Measurements from ENCODE around the gene UBXN1.

Gene UBXN1

DNA sequence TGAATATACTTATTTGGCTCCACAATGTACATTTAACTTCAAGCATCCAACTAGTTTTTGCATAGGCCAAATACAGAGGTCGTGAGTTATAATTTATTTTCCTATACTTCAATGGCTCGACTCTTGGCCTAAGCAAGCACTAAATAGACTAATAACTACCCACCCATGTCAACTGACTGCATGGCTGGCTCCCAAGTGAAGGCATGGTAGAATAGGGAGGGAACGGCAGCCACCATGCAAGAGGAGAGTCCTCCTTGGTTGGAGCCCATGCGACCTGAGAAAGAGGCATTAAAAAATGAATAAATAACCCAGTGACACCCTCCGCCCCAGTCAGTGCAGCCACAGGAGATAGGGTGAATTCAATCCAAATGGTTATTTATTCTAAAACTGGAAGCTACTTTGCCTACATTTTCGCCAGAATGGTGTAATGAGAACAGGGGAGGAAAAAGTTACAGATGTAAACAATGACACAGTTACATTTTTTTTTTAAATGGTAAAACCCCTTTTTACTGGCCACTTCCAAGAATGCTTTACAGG lies 33.5 kb upstream of the UBXN1 start:
- Histone ChIP-seq H3K9ac (ENCODE audit: low read length) (no peak overlapping the region), H4K5ac (ENCODE audit: low read length) (no peak overlapping the region), H3K79me1 (ENCODE audit: low read length) (peaks cover 1% of the 10 kb centered on the region), H2AK5ac (ENCODE audit: low read length) (no peak overlapping the region), H2BK5ac (ENCODE audit: low read length) (no peak overlapping the region), H3K23ac (ENCODE audit: low read length) (no peak overlapping the region), H3K36me3 (ENCODE audit: control insufficient read depth, insufficient read depth, low read length) (peaks cover 13% of the 10 kb centered on the region), H2BK15ac (replicated peaks; ENCODE audit: low read depth) (no peak overlapping the region), H3K27ac (ENCODE audit: low read depth, low read length) (no peak overlapping the region), H3K4ac (ENCODE audit: low read depth, low read length) (no peak overlapping the region), H3K4me3 (ENCODE audit: low read length) (no peak overlapping the region), H3K4me2 (ENCODE audit: low read length) (no peak overlapping the region), H3K27me3 (ENCODE audit: insufficient read depth, low read length, poor library complexity) (no peaks in the 10 kb centered on the region), H3K4me1 (ENCODE audit: control insufficient read depth, low read depth, low read length) (peaks cover 13% of the 10 kb centered on the region), H3K79me2 (ENCODE audit: control insufficient read depth, insufficient read depth, low read length) (no peaks in the 10 kb centered on the region), H4K8ac (ENCODE audit: low read depth, low read length) (no peak overlapping the region), H3K18ac (ENCODE audit: low read length) (no peak overlapping the region), H2BK120ac (ENCODE audit: low read depth, low read length) (no peak overlapping the region), H3K56ac (ENCODE audit: low read length) (no peak overlapping the region)
- DNase-seq = no peak
- no CpG with 5 or more reads among the region's 6 CpGs for WGBS (ENCODE audit: extremely low coverage, insufficient coverage, low lambda C conversion rate)

DNA sequence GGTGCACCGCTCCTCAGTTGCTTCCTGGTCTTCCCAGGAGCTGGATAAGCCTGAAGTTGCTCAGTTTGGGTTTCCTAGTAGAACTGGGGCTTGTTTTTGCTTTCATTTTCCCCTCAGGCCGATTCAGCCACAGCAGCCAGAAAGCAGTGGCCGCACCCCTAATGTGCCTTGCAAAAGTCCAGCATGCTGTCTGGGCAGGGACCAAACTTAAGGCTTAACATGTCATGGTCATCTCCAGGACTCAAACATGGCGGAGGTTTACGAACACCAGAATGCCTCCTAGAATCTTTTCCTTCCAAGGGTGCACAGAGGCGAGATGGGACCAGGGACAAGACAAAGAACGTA lies 31.1 kb upstream of the UBXN1 start:
- Histone ChIP-seq H4K5ac (ENCODE audit: low read length) (peak overlapping the region; percentile 96), H3K18ac (ENCODE audit: low read length) (peak overlapping the region; percentile 65), H3K79me2 (ENCODE audit: control insufficient read depth, insufficient read depth, low read length) (peaks cover 8% of the 10 kb centered on the region), H4K8ac (ENCODE audit: low read depth, low read length) (no peak overlapping the region), H2BK120ac (ENCODE audit: low read depth, low read length) (no peak overlapping the region), H3K9ac (ENCODE audit: low read length) (peak overlapping the region; percentile 89), H3K27me3 (ENCODE audit: insufficient read depth, low read length, poor library complexity) (no peaks in the 10 kb centered on the region), H3K4me3 (ENCODE audit: low read length) (no peak overlapping the region), H3K79me1 (ENCODE audit: low read length) (peaks cover 5% of the 10 kb centered on the region), H3K56ac (ENCODE audit: low read length) (peak overlapping the region; percentile 96), H2AK5ac (ENCODE audit: low read length) (peak overlapping the region; percentile 20), H3K36me3 (ENCODE audit: control insufficient read depth, insufficient read depth, low read length) (peaks cover 5% of the 10 kb centered on the region), H2BK15ac (replicated peaks; ENCODE audit: low read depth) (no peak overlapping the region), H3K4me1 (ENCODE audit: control insufficient read depth, low read depth, low read length) (peaks cover 13% of the 10 kb centered on the region), H3K4me2 (ENCODE audit: low read length) (peak overlapping the region; percentile 64), H3K27ac (ENCODE audit: low read depth, low read length) (peak overlapping the region; percentile 87), H3K23ac (ENCODE audit: low read length) (no peak overlapping the region), H2BK5ac (ENCODE audit: low read length) (peak overlapping the region; percentile 71), H3K4ac (ENCODE audit: low read depth, low read length) (peak overlapping the region; percentile 89)
- no peak for DNase-seq
- no CpG with 5 or more reads among the region's 7 CpGs for WGBS (ENCODE audit: extremely low coverage, insufficient coverage, low lambda C conversion rate)

DNA sequence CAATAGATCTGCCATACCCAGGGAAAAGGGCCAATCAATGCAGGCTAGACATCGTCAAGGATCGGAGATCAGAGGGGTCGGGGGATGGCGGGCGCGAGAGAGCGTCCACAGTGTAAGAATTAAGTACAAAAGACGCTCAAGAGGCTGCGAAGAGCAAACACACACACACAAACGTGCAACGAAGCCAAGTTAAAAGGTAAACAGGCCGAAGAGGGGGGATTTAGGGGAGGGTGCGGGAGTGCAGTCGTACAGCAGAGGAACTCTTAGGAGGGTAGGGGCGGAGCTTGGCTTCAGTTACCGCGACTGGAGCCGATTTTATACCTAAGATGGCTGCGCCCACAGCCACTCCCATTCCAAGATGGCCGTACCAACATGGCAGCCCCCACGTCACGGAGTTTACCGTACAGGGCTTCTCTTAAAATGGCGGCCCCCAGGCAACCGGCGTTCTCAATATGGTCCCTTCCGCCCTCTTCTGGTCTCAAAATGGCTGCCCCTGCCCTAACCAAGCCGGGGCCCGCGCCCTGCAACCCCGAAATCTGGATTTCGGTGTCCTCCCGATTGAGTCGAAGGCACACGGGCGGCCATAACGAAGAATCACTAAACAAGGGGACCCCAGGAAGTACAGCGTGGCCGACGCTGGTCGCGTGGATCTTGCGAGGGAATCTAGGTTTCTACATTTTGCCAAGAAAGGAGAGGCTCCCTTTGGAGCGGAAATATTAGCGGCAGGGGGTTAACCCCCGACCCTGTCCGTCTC lies 30.6 kb upstream of the UBXN1 start:
- Histone ChIP-seq H3K56ac (ENCODE audit: low read length) (peak overlapping the region; percentile 97), H3K23ac (ENCODE audit: low read length) (peak overlapping the region; percentile 72), H3K18ac (ENCODE audit: low read length) (peak overlapping the region; percentile 65), H3K27me3 (ENCODE audit: insufficient read depth, low read length, poor library complexity) (no peaks in the 10 kb centered on the region), H3K4me2 (ENCODE audit: low read length) (peak overlapping the region; percentile 99), H3K4ac (ENCODE audit: low read depth, low read length) (peak overlapping the region; percentile 93), H3K9ac (ENCODE audit: low read length) (peak overlapping the region; percentile 94), H3K4me1 (ENCODE audit: control insufficient read depth, low read depth, low read length) (peaks cover 13% of the 10 kb centered on the region), H2AK5ac (ENCODE audit: low read length) (peak overlapping the region; percentile 92), H3K36me3 (ENCODE audit: control insufficient read depth, insufficient read depth, low read length) (peaks cover 5% of the 10 kb centered on the region), H3K4me3 (ENCODE audit: low read length) (peak overlapping the region; percentile 72), H4K8ac (ENCODE audit: low read depth, low read length) (no peak overlapping the region), H3K79me2 (ENCODE audit: control insufficient read depth, insufficient read depth, low read length) (peaks cover 9% of the 10 kb centered on the region), H2BK5ac (ENCODE audit: low read length) (peak overlapping the region; percentile 86), H3K27ac (ENCODE audit: low read depth, low read length) (peak overlapping the region; percentile 87), H2BK15ac (replicated peaks; ENCODE audit: low read depth) (no peak overlapping the region), H3K79me1 (ENCODE audit: low read length) (peaks cover 7% of the 10 kb centered on the region), H4K5ac (ENCODE audit: low read length) (peak overlapping the region; percentile 96), H2BK120ac (ENCODE audit: low read depth, low read length) (no peak overlapping the region)
- no CpG with 5 or more reads among the region's 47 CpGs for WGBS (ENCODE audit: extremely low coverage, insufficient coverage, low lambda C conversion rate)
- peak; percentile 99 for DNase-seq

GRCh38 chr11:62708793-62709192 lies 29.9 kb upstream of the UBXN1 start:
- Histone ChIP-seq H3K36me3 (ENCODE audit: control insufficient read depth, insufficient read depth, low read length) (peaks cover 5% of the 10 kb centered on the region), H3K9ac (ENCODE audit: low read length) (peak overlapping the region; percentile 94), H3K56ac (ENCODE audit: low read length) (peak overlapping the region; percentile 97), H2AK5ac (ENCODE audit: low read length) (peak overlapping the region; percentile 92), H3K79me1 (ENCODE audit: low read length) (peaks cover 7% of the 10 kb centered on the region), H3K18ac (ENCODE audit: low read length) (peak overlapping the region; percentile 21), H2BK5ac (ENCODE audit: low read length) (peak overlapping the region; percentile 86), H4K8ac (ENCODE audit: low read depth, low read length) (no peak overlapping the region), H3K4me1 (ENCODE audit: control insufficient read depth, low read depth, low read length) (peaks cover 13% of the 10 kb centered on the region), H3K4ac (ENCODE audit: low read depth, low read length) (peak overlapping the region; percentile 93), H3K4me3 (ENCODE audit: low read length) (peak overlapping the region; percentile 72), H3K4me2 (ENCODE audit: low read length) (peak overlapping the region; percentile 99), H3K23ac (ENCODE audit: low read length) (peak overlapping the region; percentile 72), H3K79me2 (ENCODE audit: control insufficient read depth, insufficient read depth, low read length) (peaks cover 9% of the 10 kb centered on the region), H4K5ac (ENCODE audit: low read length) (peak overlapping the region; percentile 87), H3K27me3 (ENCODE audit: insufficient read depth, low read length, poor library complexity) (no peaks in the 10 kb centered on the region), H2BK15ac (replicated peaks; ENCODE audit: low read depth) (no peak overlapping the region), H2BK120ac (ENCODE audit: low read depth, low read length) (no peak overlapping the region), H3K27ac (ENCODE audit: low read depth, low read length) (peak overlapping the region; percentile 57)
- WGBS (ENCODE audit: extremely low coverage, insufficient coverage, low lambda C conversion rate) = no CpG with 5 or more reads among the region's 7 CpGs
- DNase-seq = peak; percentile 62

GRCh38 chr11:62708392-62708791 lies 29.5 kb upstream of the UBXN1 start:
- Histone ChIP-seq H3K4ac (ENCODE audit: low read depth, low read length) (no peak overlapping the region), H3K9ac (ENCODE audit: low read length) (peak overlapping the region; percentile 94), H3K36me3 (ENCODE audit: control insufficient read depth, insufficient read depth, low read length) (peaks cover 5% of the 10 kb centered on the region), H2BK5ac (ENCODE audit: low read length) (no peak overlapping the region), H2AK5ac (ENCODE audit: low read length) (peak overlapping the region; percentile 90), H3K56ac (ENCODE audit: low read length) (peak overlapping the region; percentile 97), H3K18ac (ENCODE audit: low read length) (no peak overlapping the region), H3K79me1 (ENCODE audit: low read length) (peaks cover 7% of the 10 kb centered on the region), H3K4me3 (ENCODE audit: low read length) (no peak overlapping the region), H3K79me2 (ENCODE audit: control insufficient read depth, insufficient read depth, low read length) (peaks cover 9% of the 10 kb centered on the region), H4K5ac (ENCODE audit: low read length) (peak overlapping the region; percentile 87), H2BK120ac (ENCODE audit: low read depth, low read length) (no peak overlapping the region), H3K4me2 (ENCODE audit: low read length) (peak overlapping the region; percentile 99), H3K27ac (ENCODE audit: low read depth, low read length) (no peak overlapping the region), H2BK15ac (replicated peaks; ENCODE audit: low read depth) (no peak overlapping the region), H3K27me3 (ENCODE audit: insufficient read depth, low read length, poor library complexity) (no peaks in the 10 kb centered on the region), H3K4me1 (ENCODE audit: control insufficient read depth, low read depth, low read length) (peaks cover 13% of the 10 kb centered on the region), H3K23ac (ENCODE audit: low read length) (no peak overlapping the region), H4K8ac (ENCODE audit: low read depth, low read length) (no peak overlapping the region)
- WGBS (ENCODE audit: extremely low coverage, insufficient coverage, low lambda C conversion rate) = no CpG with 5 or more reads among the region's 5 CpGs
- DNase-seq = peak; percentile 42

All from mesendoderm (in vitro differentiated cells).